ENCODE measurements around the gene DGKI. TPM values are rescaled to one million over a fixed set of nuclear protein-coding genes. Genes with fewer than 3 reads are reported as not detected.

The DGKI gene
- total RNA-seq, 1 experiment from 2014 or later, result 0.55 TPM

DNA sequence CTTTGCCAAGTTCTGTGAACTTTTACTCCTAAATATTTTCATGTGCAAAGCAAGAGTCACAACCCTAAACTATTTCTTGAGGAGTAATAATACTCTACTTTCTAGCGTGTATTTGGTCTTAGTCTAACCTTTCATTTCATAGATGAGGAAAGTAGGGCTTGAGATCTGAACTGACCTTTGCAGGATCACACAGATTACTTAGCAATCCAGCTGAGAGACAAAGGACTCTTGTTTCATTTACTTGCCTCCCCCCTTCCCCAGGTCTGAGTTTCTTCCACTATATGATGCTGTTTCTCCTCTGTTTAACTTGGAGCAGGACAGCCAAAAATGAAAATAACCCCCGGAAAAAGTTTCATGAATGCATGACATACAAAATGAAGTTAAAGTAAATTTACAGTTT is 427.9 kb downstream of the DGKI start:
- H2BK5ac ChIP-seq (ENCODE audit: insufficient read length, low read length), result no peak overlapping the region
- H2BK15ac ChIP-seq (ENCODE audit: low read depth, low read length), result no peak overlapping the region
- no peaks in the 10 kb centered on the region for H3K4me1 ChIP-seq (ENCODE audit: insufficient read depth, low read length)
- no peak overlapping the region for H4K91ac ChIP-seq (ENCODE audit: insufficient read length, low read depth, low read length)
- Mint-ChIP-seq H3K36me3 (ENCODE audit: insufficient read depth in 1 of 3, low read depth in 3 of 3) (peaks cover 0 to 4% (median 0%) of the 10 kb centered on the region in 3 experiments; a peak in 1 of 7 replicates), H3K9me3 (peaks cover 0 to 4% of the 10 kb centered on the region in 2 experiments; a peak in 2 of 5 replicates), H3K27me3 (ENCODE audit: low read depth) (no peaks in the 10 kb centered on the region), H3K4me1 (peaks cover 0 to 3% of the 10 kb centered on the region in 2 experiments; a peak in 1 of 4 replicates), H3K4me3 (no peak overlapping the region), H3K27ac (no peak overlapping the region)
- no peak overlapping the region for H3K4ac ChIP-seq (ENCODE audit: low read depth, low read length)
- H3K79me2 ChIP-seq (ENCODE audit: insufficient read depth, low read length), result no peaks in the 10 kb centered on the region
- H3K9me3 ChIP-seq (ENCODE audit: control insufficient read depth, low read depth, low read length), result no peaks in the 10 kb centered on the region
- H4K20me1 ChIP-seq (ENCODE audit: control insufficient read depth, insufficient read depth, insufficient read length), result no peaks in the 10 kb centered on the region
- DNase-seq, result no peak
- no peak overlapping the region for H4K5ac ChIP-seq (ENCODE audit: insufficient read length, low read depth, low read length)
- no peak overlapping the region for H4K8ac ChIP-seq (replicated peaks; ENCODE audit: insufficient read length, low read depth, low read length)
- H2BK20ac ChIP-seq (ENCODE audit: low read depth, low read length, poor library complexity, severe bottlenecking), result no peak overlapping the region
- H2AFZ ChIP-seq (ENCODE audit: low read length), result no peak overlapping the region
- H3K14ac ChIP-seq (ENCODE audit: insufficient read depth, low read length), result no peak overlapping the region
- no peak overlapping the region for H2BK120ac ChIP-seq (ENCODE audit: low read depth, low read length, poor library complexity, severe bottlenecking)
- WGBS (ENCODE audit: extremely low coverage, insufficient read length, low lambda C conversion rate), result no CpG with 5 or more reads among the region's 2 CpGs
- H3K27me3 ChIP-seq (ENCODE audit: insufficient read depth, low read length), result no peaks in the 10 kb centered on the region
- no peak overlapping the region for H3K23ac ChIP-seq (ENCODE audit: insufficient read length, low read depth, low read length)
- H3K56ac ChIP-seq (ENCODE audit: insufficient read length, low read depth, low read length), result no peak overlapping the region
- H3T11ph ChIP-seq (ENCODE audit: low read length), result no peak overlapping the region
- no peak overlapping the region for H3K27ac ChIP-seq (ENCODE audit: insufficient read length, low read depth, low read length)
- TF ChIP-seq, protein P1, sequence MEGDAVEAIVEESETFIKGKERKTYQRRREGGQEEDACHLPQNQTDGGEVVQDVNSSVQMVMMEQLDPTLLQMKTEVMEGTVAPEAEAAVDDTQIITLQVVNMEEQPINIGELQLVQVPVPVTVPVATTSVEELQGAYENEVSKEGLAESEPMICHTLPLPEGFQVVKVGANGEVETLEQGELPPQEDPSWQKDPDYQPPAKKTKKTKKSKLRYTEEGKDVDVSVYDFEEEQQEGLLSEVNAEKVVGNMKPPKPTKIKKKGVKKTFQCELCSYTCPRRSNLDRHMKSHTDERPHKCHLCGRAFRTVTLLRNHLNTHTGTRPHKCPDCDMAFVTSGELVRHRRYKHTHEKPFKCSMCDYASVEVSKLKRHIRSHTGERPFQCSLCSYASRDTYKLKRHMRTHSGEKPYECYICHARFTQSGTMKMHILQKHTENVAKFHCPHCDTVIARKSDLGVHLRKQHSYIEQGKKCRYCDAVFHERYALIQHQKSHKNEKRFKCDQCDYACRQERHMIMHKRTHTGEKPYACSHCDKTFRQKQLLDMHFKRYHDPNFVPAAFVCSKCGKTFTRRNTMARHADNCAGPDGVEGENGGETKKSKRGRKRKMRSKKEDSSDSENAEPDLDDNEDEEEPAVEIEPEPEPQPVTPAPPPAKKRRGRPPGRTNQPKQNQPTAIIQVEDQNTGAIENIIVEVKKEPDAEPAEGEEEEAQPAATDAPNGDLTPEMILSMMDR (conservative IDR thresholded peaks at IDR 0.05), result no peak
- H3K18ac ChIP-seq (ENCODE audit: insufficient read length, low read depth, low read length), result no peak overlapping the region
- no peaks in the 10 kb centered on the region for H3K23me2 ChIP-seq (ENCODE audit: insufficient read length, low read depth, low read length, poor library complexity, severe bottlenecking)
- no peak overlapping the region for H3K9ac ChIP-seq (ENCODE audit: extremely low read depth, insufficient read length, low read length)
- no peaks in the 10 kb centered on the region for H3K79me1 ChIP-seq (ENCODE audit: insufficient read depth, low read depth, low read length, poor library complexity, severe bottlenecking)
- no peak overlapping the region for H3K4me2 ChIP-seq (ENCODE audit: insufficient read depth, insufficient read length, low read length)
- no peak overlapping the region for H2AK5ac ChIP-seq (ENCODE audit: insufficient read length, low read length)
- H2BK12ac ChIP-seq (ENCODE audit: insufficient read length, low read depth, low read length), result no peak overlapping the region
